ENCODE measurements around the gene PPP1R3C. TPM values are rescaled to one million over a fixed set of nuclear protein-coding genes. Genes with fewer than 3 reads are reported as not detected.

PPP1R3C gene
- total RNA-seq, 2 donors from 2014 or later = 0.51 to 0.91 TPM

- H3K4me1 Mint-ChIP-seq = no peaks in the 10 kb centered on the region
- no peak overlapping the region for H3K27ac ChIP-seq (ENCODE audit: low read depth, low read length)
- no peaks in the 10 kb centered on the region for H3K36me3 ChIP-seq (ENCODE audit: control insufficient read depth, insufficient read depth, low read length)
- no peaks in the 10 kb centered on the region for H3K27me3 ChIP-seq (ENCODE audit: control insufficient read depth, insufficient read depth, low read length, poor library complexity, severe bottlenecking)
- H3K4me1 ChIP-seq (ENCODE audit: control insufficient read depth, insufficient read depth, low read length) = no peaks in the 10 kb centered on the region
- H3K9me3 Mint-ChIP-seq = peaks cover 7% of the 10 kb centered on the region
- H3K4me3 ChIP-seq (ENCODE audit: low read length) = no peak overlapping the region
- WGBS, 2 experiments (ENCODE audit: insufficient coverage in 1 of 2, insufficient read length in 1 of 2) = 85 to 100% methylated on average over 1 of the region's 1 CpG
- H3K36me3 Mint-ChIP-seq (ENCODE audit: low read depth) = no peaks in the 10 kb centered on the region
- peaks cover 7% of the 10 kb centered on the region for H3K27me3 Mint-ChIP-seq (ENCODE audit: insufficient read depth)
- no peak overlapping the region for H3K27ac Mint-ChIP-seq
- peaks cover 5% of the 10 kb centered on the region for H3K9me3 ChIP-seq (ENCODE audit: control insufficient read depth, low read length)
- TF ChIP-seq, protein P1, sequence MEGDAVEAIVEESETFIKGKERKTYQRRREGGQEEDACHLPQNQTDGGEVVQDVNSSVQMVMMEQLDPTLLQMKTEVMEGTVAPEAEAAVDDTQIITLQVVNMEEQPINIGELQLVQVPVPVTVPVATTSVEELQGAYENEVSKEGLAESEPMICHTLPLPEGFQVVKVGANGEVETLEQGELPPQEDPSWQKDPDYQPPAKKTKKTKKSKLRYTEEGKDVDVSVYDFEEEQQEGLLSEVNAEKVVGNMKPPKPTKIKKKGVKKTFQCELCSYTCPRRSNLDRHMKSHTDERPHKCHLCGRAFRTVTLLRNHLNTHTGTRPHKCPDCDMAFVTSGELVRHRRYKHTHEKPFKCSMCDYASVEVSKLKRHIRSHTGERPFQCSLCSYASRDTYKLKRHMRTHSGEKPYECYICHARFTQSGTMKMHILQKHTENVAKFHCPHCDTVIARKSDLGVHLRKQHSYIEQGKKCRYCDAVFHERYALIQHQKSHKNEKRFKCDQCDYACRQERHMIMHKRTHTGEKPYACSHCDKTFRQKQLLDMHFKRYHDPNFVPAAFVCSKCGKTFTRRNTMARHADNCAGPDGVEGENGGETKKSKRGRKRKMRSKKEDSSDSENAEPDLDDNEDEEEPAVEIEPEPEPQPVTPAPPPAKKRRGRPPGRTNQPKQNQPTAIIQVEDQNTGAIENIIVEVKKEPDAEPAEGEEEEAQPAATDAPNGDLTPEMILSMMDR (conservative IDR thresholded peaks at IDR 0.05) = no peak
- no peak for DNase-seq
- H3K9ac ChIP-seq (ENCODE audit: extremely low read depth, low read length, poor library complexity, severe bottlenecking) = no peak overlapping the region
- no peak overlapping the region for H3K4me3 Mint-ChIP-seq
Observed at GRCh38 chr10:91610919-91611318, 22.0 kb downstream of the PPP1R3C start.

GRCh38 chr10:91610444-91610843 is 22.4 kb downstream of the PPP1R3C start:
- no peak overlapping the region for H3K27ac ChIP-seq (ENCODE audit: low read depth, low read length)
- H3K4me3 ChIP-seq (ENCODE audit: low read length) = no peak overlapping the region
- TF ChIP-seq, protein P1 (conservative IDR thresholded peaks at IDR 0.05) = no peak
- H3K36me3 Mint-ChIP-seq (ENCODE audit: low read depth) = no peaks in the 10 kb centered on the region
- peaks cover 4% of the 10 kb centered on the region for H3K27me3 Mint-ChIP-seq (ENCODE audit: insufficient read depth)
- peaks cover 10% of the 10 kb centered on the region for H3K9me3 ChIP-seq (ENCODE audit: control insufficient read depth, low read length)
- WGBS, 2 experiments (ENCODE audit: insufficient coverage in 1 of 2, insufficient read length in 1 of 2) = 88 to 94% methylated on average over 2 to 4 of the region's 4 CpGs
- H3K27me3 ChIP-seq (ENCODE audit: control insufficient read depth, insufficient read depth, low read length, poor library complexity, severe bottlenecking) = no peaks in the 10 kb centered on the region
- H3K27ac Mint-ChIP-seq = no peak overlapping the region
- no peak for DNase-seq
- H3K4me1 Mint-ChIP-seq = no peaks in the 10 kb centered on the region
- H3K9ac ChIP-seq (ENCODE audit: extremely low read depth, low read length, poor library complexity, severe bottlenecking) = no peak overlapping the region
- no peaks in the 10 kb centered on the region for H3K4me1 ChIP-seq (ENCODE audit: control insufficient read depth, insufficient read depth, low read length)
- peaks cover 11% of the 10 kb centered on the region for H3K9me3 Mint-ChIP-seq
- no peak overlapping the region for H3K4me3 Mint-ChIP-seq
- no peaks in the 10 kb centered on the region for H3K36me3 ChIP-seq (ENCODE audit: control insufficient read depth, insufficient read depth, low read length)

- H3K27me3 Mint-ChIP-seq (ENCODE audit: insufficient read depth) = peaks cover 4% of the 10 kb centered on the region
- TF ChIP-seq, protein P1 (conservative IDR thresholded peaks at IDR 0.05) = no peak
- H3K36me3 Mint-ChIP-seq (ENCODE audit: low read depth) = no peaks in the 10 kb centered on the region
- Histone ChIP-seq H3K4me3 (ENCODE audit: low read length) (no peak overlapping the region), H3K4me1 (ENCODE audit: control insufficient read depth, insufficient read depth, low read length) (no peaks in the 10 kb centered on the region), H3K9me3 (ENCODE audit: control insufficient read depth, low read length) (peaks cover 13% of the 10 kb centered on the region), H3K9ac (ENCODE audit: extremely low read depth, low read length, poor library complexity, severe bottlenecking) (no peak overlapping the region), H3K36me3 (ENCODE audit: control insufficient read depth, insufficient read depth, low read length) (no peaks in the 10 kb centered on the region), H3K27ac (ENCODE audit: low read depth, low read length) (no peak overlapping the region), H3K27me3 (ENCODE audit: control insufficient read depth, insufficient read depth, low read length, poor library complexity, severe bottlenecking) (no peaks in the 10 kb centered on the region)
- no peak overlapping the region for H3K27ac Mint-ChIP-seq
- H3K4me3 Mint-ChIP-seq = no peak overlapping the region
- DNase-seq = no peak
- peaks cover 15% of the 10 kb centered on the region for H3K9me3 Mint-ChIP-seq
- no peaks in the 10 kb centered on the region for H3K4me1 Mint-ChIP-seq
- WGBS, 2 experiments (ENCODE audit: insufficient coverage in 1 of 2, insufficient read length in 1 of 2) = 73 to 76% methylated on average over 5 of the region's 5 CpGs
Observed at GRCh38 chr10:91607646-91608403, 25.0 kb downstream of the PPP1R3C start.

All from endodermal cell (in vitro differentiated cells).